Left lobe of liver (tissue), 1 donor: ENCODE results near the gene CYB561. TPM values are rescaled to one million over a fixed set of nuclear protein-coding genes. Genes with fewer than 3 reads are reported as not detected.

Experiments used
- total RNA-seq: library from RNA; stranded (reverse); gene quantifications from one replicate; pipeline ENCODE4 v1.2.1, GENCODE V29; 2021
- donor health status: DM: no; HTN: yes; CAD: no.

CYB561 gene
- total RNA-seq, 1 donor from 2014 or later, result 22.4 TPM

Other genes with a start within 250 kb of the CYB561 start
- gene ACE, start 30.8 kb upstream of the CYB561 start, total RNA-seq, result 1.0 TPM
- not detected for gene KCNH6, start 77.1 kb upstream of the CYB561 start, total RNA-seq
- gene DCAF7, start 104.2 kb upstream of the CYB561 start, total RNA-seq, result 24.3 TPM
- gene TACO1, start 154.6 kb upstream of the CYB561 start, total RNA-seq, result 47.9 TPM
- 11.6 TPM for gene MAP3K3, start 176.1 kb upstream of the CYB561 start, total RNA-seq